ENCODE data around the gene ITPRIP. TPM values are rescaled to one million over a fixed set of nuclear protein-coding genes. Genes with fewer than 3 reads are reported as not detected.

The ITPRIP gene
- total and polyA plus RNA-seq, 4 donors, result 21.7 to 44.7 (median 29.9) TPM

DNA sequence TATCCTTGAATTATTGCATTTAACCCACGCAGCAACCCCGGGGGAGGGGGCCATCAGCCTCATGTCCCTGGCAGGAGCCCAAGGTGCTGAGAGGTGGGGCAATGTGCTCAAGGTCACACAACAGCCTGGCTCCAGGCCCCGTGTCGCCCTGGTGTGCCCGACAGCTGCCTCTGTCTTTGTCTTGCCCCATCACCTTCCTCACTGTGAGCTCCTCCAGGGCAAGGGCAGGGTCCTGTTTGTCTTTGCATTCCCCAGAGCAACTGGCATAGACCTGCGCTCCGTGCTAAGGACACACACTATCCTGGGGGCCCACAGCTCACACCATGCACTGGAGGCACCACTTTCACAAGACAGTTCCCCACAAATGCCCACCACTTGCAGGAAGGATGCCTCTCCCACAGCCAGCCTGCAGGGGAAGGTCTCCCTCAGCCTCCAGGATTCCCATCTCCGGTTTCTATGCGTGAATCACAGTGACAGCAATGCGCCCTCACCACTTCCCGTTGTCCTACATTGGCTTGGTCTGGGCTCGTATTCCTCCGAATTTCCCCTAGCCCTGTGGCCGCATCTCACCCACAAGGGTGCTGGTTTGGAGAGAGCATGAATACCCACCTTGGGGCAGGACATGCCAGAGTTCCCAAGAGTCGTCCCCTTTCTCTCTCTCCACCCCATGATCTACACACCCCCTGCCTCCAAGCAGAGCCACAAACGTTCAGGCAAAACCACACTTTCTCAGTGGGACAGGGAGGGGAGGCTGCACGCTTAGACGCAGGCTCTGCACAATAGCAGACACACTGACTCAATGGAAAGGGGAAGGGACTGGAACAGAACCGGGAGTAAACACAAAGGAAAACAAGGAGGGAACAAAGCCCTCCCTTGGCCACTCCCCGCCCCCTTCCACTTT, 10.3 kb downstream of the ITPRIP start:
- ATAC-seq (ENCODE audit: insufficient read depth, low FRiP score) (no peak), DNase-seq (peak; percentile 69 to 86 (median 85))

GRCh38 chr10:104326991-104327610, 11.2 kb downstream of the ITPRIP start:
- DNase-seq (no peak), ATAC-seq (ENCODE audit: insufficient read depth, low FRiP score) (no peak)
- H3K27ac ChIP-seq (ENCODE audit: low read depth in 1 of 2, low read length in 1 of 2), result peak overlapping the region; percentile 83 to 94
- 92 to 94% methylated on average over 9 of the region's 9 CpGs for WGBS, 2 donors
- no peaks in the 10 kb centered on the region for H3K9me3 ChIP-seq (ENCODE audit: control insufficient read depth in 4 of 4, insufficient read depth in 3 of 4, low read length in 3 of 4)
- H3K27me3 ChIP-seq (ENCODE audit: control insufficient read depth in 3 of 3, insufficient read depth in 3 of 3, low read length in 2 of 3), result no peaks in the 10 kb centered on the region
- no peak overlapping the region for H3K4me3 ChIP-seq
- H3K4me1 ChIP-seq (ENCODE audit: control insufficient read depth in 5 of 5, insufficient read depth in 5 of 5, low read length in 5 of 5), result peaks cover 47 to 80% (median 69%) of the 10 kb centered on the region in 5 donors
- TF ChIP-seq CTCF (IDR thresholded peaks at IDR 0.05; ENCODE audit: control extremely low read depth, extremely low read depth), result no peak
- H3K9ac ChIP-seq (ENCODE audit: insufficient read depth in 1 of 2, low read length in 2 of 2), result no peak overlapping the region
- H3K36me3 ChIP-seq (ENCODE audit: control insufficient read depth in 4 of 4, insufficient read depth in 4 of 4, low read length in 4 of 4), result peaks cover 0 to 7% (median 0%) of the 10 kb centered on the region in 4 donors

More for the DNA sequence above, 10.3 kb downstream of the ITPRIP start:
- no peaks in the 10 kb centered on the region for H3K9me3 ChIP-seq (ENCODE audit: control insufficient read depth in 4 of 4, insufficient read depth in 3 of 4, low read length in 3 of 4)
- peaks cover 0 to 7% (median 0%) of the 10 kb centered on the region in 4 donors for H3K36me3 ChIP-seq (ENCODE audit: control insufficient read depth in 4 of 4, insufficient read depth in 4 of 4, low read length in 4 of 4)
- H3K27ac ChIP-seq (ENCODE audit: low read depth in 1 of 2, low read length in 1 of 2), result peak overlapping the region; percentile 83 to 94
- no peak for TF ChIP-seq CTCF (IDR thresholded peaks at IDR 0.05; ENCODE audit: control extremely low read depth, extremely low read depth)
- H3K4me1 ChIP-seq (ENCODE audit: control insufficient read depth in 5 of 5, insufficient read depth in 5 of 5, low read length in 5 of 5), result peaks cover 47 to 79% (median 77%) of the 10 kb centered on the region in 5 donors
- 20 to 35% methylated on average over 20 of the region's 20 CpGs for WGBS, 2 donors
- H3K27me3 ChIP-seq (ENCODE audit: control insufficient read depth in 3 of 3, insufficient read depth in 3 of 3, low read length in 2 of 3), result no peaks in the 10 kb centered on the region
- H3K4me3 ChIP-seq, result no peak overlapping the region
- H3K9ac ChIP-seq (ENCODE audit: insufficient read depth in 1 of 2, low read length in 2 of 2), result peak overlapping the region; percentile 41 to 69

DNA sequence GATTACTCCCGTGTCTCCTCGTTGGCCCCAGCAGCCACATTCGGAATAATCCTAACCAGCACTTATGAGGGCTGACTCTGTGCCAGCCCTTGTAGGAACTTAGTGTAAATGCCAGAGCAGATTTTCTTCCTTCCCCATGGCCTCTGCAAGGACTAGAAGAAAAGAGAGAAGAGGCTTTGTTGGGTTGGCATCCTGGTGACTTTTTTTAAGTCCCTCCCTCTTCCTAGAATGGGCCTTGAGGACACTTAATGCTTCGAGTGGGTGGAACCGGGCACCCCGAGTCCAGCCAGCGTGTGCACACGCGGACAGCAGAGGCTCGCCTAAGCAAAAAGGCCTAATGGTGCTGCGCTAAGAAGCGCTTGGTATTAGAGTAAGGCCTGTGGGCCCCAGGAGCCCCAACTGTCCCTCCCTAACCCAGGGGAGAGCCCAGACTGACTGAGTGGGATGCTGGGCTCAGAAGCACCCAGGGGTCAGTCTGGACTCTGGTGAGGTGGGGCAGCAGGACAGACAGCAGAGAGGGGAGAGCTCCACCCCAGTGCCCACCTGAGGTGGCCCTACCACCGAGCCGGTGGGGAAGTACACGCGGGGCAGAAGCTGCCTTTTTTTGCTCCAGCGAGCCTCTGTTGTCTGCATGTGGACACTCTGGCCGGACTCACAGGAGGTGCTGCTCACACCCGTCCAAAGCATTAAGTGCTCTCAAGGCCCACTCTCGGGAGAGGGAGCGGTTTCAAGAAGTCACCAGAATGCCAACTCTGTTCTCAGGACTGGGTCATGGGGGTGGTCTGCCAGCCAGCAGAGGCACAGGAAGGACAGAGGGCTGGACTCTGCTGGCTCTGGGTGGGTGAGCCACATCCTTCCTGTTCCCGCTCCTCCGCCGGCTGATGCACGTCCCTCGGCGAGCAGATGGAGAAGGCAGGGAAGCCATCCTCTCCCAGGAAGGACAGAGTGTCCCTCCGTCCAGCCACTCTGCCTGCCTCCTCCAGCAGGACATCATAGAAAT, 12.5 kb downstream of the ITPRIP start:
- TF ChIP-seq CTCF (IDR thresholded peaks at IDR 0.05; ENCODE audit: control extremely low read depth, extremely low read depth), result no peak
- Histone ChIP-seq H3K4me3 (no peak overlapping the region), H3K27ac (ENCODE audit: low read depth in 1 of 2, low read length in 1 of 2) (peak overlapping the region; percentile 83 to 94), H3K27me3 (ENCODE audit: control insufficient read depth in 3 of 3, insufficient read depth in 3 of 3, low read length in 2 of 3) (no peaks in the 10 kb centered on the region), H3K9ac (ENCODE audit: insufficient read depth in 1 of 2, low read length in 2 of 2) (no peak overlapping the region), H3K36me3 (ENCODE audit: control insufficient read depth in 4 of 4, insufficient read depth in 4 of 4, low read length in 4 of 4) (peaks cover 0 to 7% (median 0%) of the 10 kb centered on the region in 4 donors), H3K4me1 (ENCODE audit: control insufficient read depth in 5 of 5, insufficient read depth in 5 of 5, low read length in 5 of 5) (peaks cover 38 to 85% (median 61%) of the 10 kb centered on the region in 5 donors), H3K9me3 (ENCODE audit: control insufficient read depth in 4 of 4, insufficient read depth in 3 of 4, low read length in 3 of 4) (no peaks in the 10 kb centered on the region)
- ATAC-seq (ENCODE audit: insufficient read depth, low FRiP score), result peak; percentile 24
- DNase-seq, result peak in 2 of 3 donors; percentile 36 to 53
- WGBS, 2 donors, result 23 to 28% methylated on average over 28 of the region's 28 CpGs
